Stimulated activated CD8-positive, alpha-beta memory T cell treated with anti-CD3 and anti-CD28 coated beads, Interleukin-12 subunit alpha, Interleukin-12 subunit beta, amount 100 ng/mL, for 1 hour (primary cell): Measurements from ENCODE around the gene AEN.
A peak's percentile ranks its signal among the peaks of the same experiment; 100 is the strongest.

Source experiments
- DNase-seq: peaks from one replicate; pipeline ENCODE4 v3.0.0-alpha.2; 2020; ENCODE audit warnings: low read depth

AEN gene

GRCh38 chr15:88620995-88621772 lies at the start of gene AEN:
TSS of gene AEN (plus strand) at chr15:88621340. CDS start at chr15:88626210, 4,870 bp downstream.
- DNase-seq = peak; percentile 90

GRCh38 chr15:88571852-88572259 lies 49.3 kb upstream of the AEN start:
- DNase-seq = no peak

GRCh38 chr15:88574077-88574476 lies 47.1 kb upstream of the AEN start:
- no peak for DNase-seq

GRCh38 chr15:88574655-88575054 lies 46.5 kb upstream of the AEN start:
- no peak for DNase-seq

GRCh38 chr15:88579322-88579721 lies 41.8 kb upstream of the AEN start:
- DNase-seq = no peak

- DNase-seq = no peak
Observed at GRCh38 chr15:88580532-88580931, 40.6 kb upstream of the AEN start.

- DNase-seq = no peak
Observed at GRCh38 chr15:88586401-88587162, 34.6 kb upstream of the AEN start.

- DNase-seq = no peak
Observed at GRCh38 chr15:88590759-88591158, 30.4 kb upstream of the AEN start.

- DNase-seq = no peak
Observed at GRCh38 chr15:88591384-88591783, 29.8 kb upstream of the AEN start.

GRCh38 chr15:88603885-88604284 lies 17.3 kb upstream of the AEN start:
- no peak for DNase-seq

- no peak for DNase-seq
Observed at GRCh38 chr15:88604381-88605188, 16.6 kb upstream of the AEN start.

- no peak for DNase-seq
Observed at GRCh38 chr15:88605189-88606069, 15.7 kb upstream of the AEN start.

- DNase-seq = no peak
Observed at GRCh38 chr15:88606070-88606794, 14.9 kb upstream of the AEN start.

GRCh38 chr15:88607951-88608350 lies 13.2 kb upstream of the AEN start:
- DNase-seq = no peak

GRCh38 chr15:88608607-88609181 lies 12.4 kb upstream of the AEN start:
- DNase-seq = no peak

GRCh38 chr15:88609344-88610090 lies 11.6 kb upstream of the AEN start:
- no peak for DNase-seq

GRCh38 chr15:88610701-88611231 lies 10.4 kb upstream of the AEN start:
- DNase-seq = no peak

- no peak for DNase-seq
Observed at GRCh38 chr15:88612186-88612796, 8.8 kb upstream of the AEN start.
